H9 (cell line): ENCODE data around the gene RAD18. TPM values are rescaled to one million over a fixed set of nuclear protein-coding genes. Genes with fewer than 3 reads are reported as not detected.

Experiments
- DNase-seq: peaks from one replicate; pipeline ENCODE4 v3.0.0-alpha.2; 2017
- H2AFZ ChIP-seq: one replicate; pipeline ENCODE4 v1.6.1; 2013; ENCODE audit warnings: mild to moderate bottlenecking, low read length, control low read depth, moderate library complexity
- H2AK5ac ChIP-seq: 2 replicates; pipeline ENCODE4 v1.6.1; 2013; ENCODE audit warnings: low read length, control low read depth, mixed read lengths; ENCODE audit not compliant: insufficient read length
- H2BK120ac ChIP-seq: one replicate; pipeline ENCODE4 v1.6.1; 2013; ENCODE audit warnings: low read depth, mild to moderate bottlenecking, low read length, control low read depth, inconsistent platforms; ENCODE audit not compliant: poor library complexity, severe bottlenecking
- H2BK12ac ChIP-seq: 2 replicates; pipeline ENCODE4 v1.6.1; 2013; ENCODE audit warnings: low read length, control low read depth, mixed read lengths, low read depth; ENCODE audit not compliant: insufficient read length
- H2BK15ac ChIP-seq: 2 replicates; pipeline ENCODE4 v1.6.1; 2013; ENCODE audit warnings: low read depth, low read length, control low read depth
- H2BK20ac ChIP-seq: one replicate; pipeline ENCODE4 v1.6.1; 2013; ENCODE audit warnings: low read depth, mild to moderate bottlenecking, low read length, control low read depth, inconsistent platforms; ENCODE audit not compliant: poor library complexity, severe bottlenecking
- H2BK5ac ChIP-seq: 2 replicates; pipeline ENCODE4 v1.6.1; 2013; ENCODE audit warnings: low read length, control low read depth, mixed read lengths; ENCODE audit not compliant: insufficient read length
- H3K14ac ChIP-seq: 2 replicates; pipeline ENCODE4 v1.6.1; 2013; ENCODE audit warnings: low read length, control low read depth; ENCODE audit not compliant: insufficient read depth
- H3K18ac ChIP-seq: 2 replicates; pipeline ENCODE4 v1.6.1; 2013; ENCODE audit warnings: low read depth, mild to moderate bottlenecking, mixed read lengths, low read length, control low read depth; ENCODE audit not compliant: insufficient read length
- H3K23ac ChIP-seq: 2 replicates; pipeline ENCODE4 v1.6.1; 2013; ENCODE audit warnings: low read length, control low read depth, mixed read lengths, low read depth; ENCODE audit not compliant: insufficient read length
- H3K23me2 ChIP-seq: 2 replicates; pipeline ENCODE4 v1.6.1; 2013; ENCODE audit warnings: low read depth, mild to moderate bottlenecking, mixed read lengths, low read length, control low read depth; ENCODE audit not compliant: insufficient read length, poor library complexity, severe bottlenecking
- H3K27ac ChIP-seq: 2 replicates; pipeline ENCODE4 v1.5.1; 2013; ENCODE audit warnings: low read length, control low read depth, mixed read lengths, low read depth; ENCODE audit not compliant: insufficient read length
- H3K27me3 ChIP-seq: 2 replicates; pipeline ENCODE4 v1.6.1; 2013; ENCODE audit warnings: low read length, control low read depth, inconsistent platforms; ENCODE audit not compliant: insufficient read depth
- H3K4ac ChIP-seq: 2 replicates; pipeline ENCODE4 v1.6.1; 2013; ENCODE audit warnings: low read depth, mild to moderate bottlenecking, control low read depth, inconsistent platforms, low read length, moderate library complexity
- H3K4me1 ChIP-seq: 2 replicates; pipeline ENCODE4 v1.6.1; 2013; ENCODE audit warnings: low read length, control low read depth, inconsistent platforms; ENCODE audit not compliant: insufficient read depth
- H3K4me2 ChIP-seq: 2 replicates; pipeline ENCODE4 v1.6.1; 2013; ENCODE audit warnings: low read length, control low read depth, mixed read lengths; ENCODE audit not compliant: insufficient read length, insufficient read depth
- H3K56ac ChIP-seq: 2 replicates; pipeline ENCODE4 v1.6.1; 2013; ENCODE audit warnings: low read depth, mild to moderate bottlenecking, mixed read lengths, low read length, control low read depth; ENCODE audit not compliant: insufficient read length
- H3K79me1 ChIP-seq: 2 replicates; pipeline ENCODE4 v1.6.1; 2013; ENCODE audit warnings: low read depth, mild to moderate bottlenecking, moderate library complexity, low read length, control low read depth, inconsistent platforms; ENCODE audit not compliant: insufficient read depth, poor library complexity, severe bottlenecking
- H3K79me2 ChIP-seq: 2 replicates; pipeline ENCODE4 v1.6.1; 2013; ENCODE audit warnings: low read length, control low read depth, inconsistent platforms; ENCODE audit not compliant: insufficient read depth
- H3K9ac ChIP-seq: 2 replicates; pipeline ENCODE4 v1.6.1; 2013; ENCODE audit warnings: low read length, control low read depth, mixed read lengths; ENCODE audit not compliant: insufficient read length; ENCODE audit errors: extremely low read depth
- H3K9me3 ChIP-seq: one replicate; pipeline ENCODE4 v1.6.1; 2013; ENCODE audit warnings: low read depth, low read length, inconsistent platforms; ENCODE audit not compliant: control insufficient read depth
- H3T11ph ChIP-seq: one replicate; pipeline ENCODE4 v1.6.1; 2013; ENCODE audit warnings: mild to moderate bottlenecking, low read length, control low read depth, inconsistent platforms
- H4K20me1 ChIP-seq: one replicate; pipeline ENCODE4 v1.6.1; 2013; ENCODE audit not compliant: control insufficient read depth, insufficient read length, insufficient read depth
- H4K5ac ChIP-seq: 2 replicates; pipeline ENCODE4 v1.6.1; 2013; ENCODE audit warnings: low read depth, mild to moderate bottlenecking, mixed read lengths, low read length, control low read depth; ENCODE audit not compliant: insufficient read length
- H4K8ac ChIP-seq: replicated peaks from 2 replicates; pipeline ENCODE4 v1.6.1; 2013; ENCODE audit warnings: low read length, control low read depth, mixed read lengths, low read depth; ENCODE audit not compliant: insufficient read length
- H4K91ac ChIP-seq: 2 replicates; pipeline ENCODE4 v1.6.1; 2013; ENCODE audit warnings: low read depth, mild to moderate bottlenecking, moderate library complexity, mixed read lengths, low read length, control low read depth; ENCODE audit not compliant: insufficient read length
- H3K27ac Mint-ChIP-seq, 3 experiments: 2 replicates in 2 of 3; 3 replicates in 1 of 3; pipeline ENCODE4 v1.8.0; 2020 to 2021; ENCODE audit warnings: mixed read lengths in 3 of 3, mild to moderate bottlenecking in 1 of 3, moderate library complexity in 1 of 3
- H3K27me3 Mint-ChIP-seq: 2 replicates; pipeline ENCODE4 v1.8.0; 2021; ENCODE audit warnings: low read depth, mild to moderate bottlenecking, moderate library complexity, mixed read lengths
- H3K36me3 Mint-ChIP-seq, 3 experiments: 2 replicates in 2 of 3; 3 replicates in 1 of 3; pipeline ENCODE4 v1.8.0; 2020 to 2021; ENCODE audit warnings: low read depth in 3 of 3, mixed read lengths in 3 of 3; ENCODE audit not compliant: insufficient read depth in 1 of 3
- H3K4me1 Mint-ChIP-seq, 2 experiments: 2 replicates each; pipeline ENCODE4 v1.8.0; 2020; ENCODE audit warnings: mixed read lengths in 2 of 2
- H3K4me3 Mint-ChIP-seq, 2 experiments: 2 replicates in 1 of 2; 3 replicates in 1 of 2; pipeline ENCODE4 v1.8.0; 2020 to 2021; ENCODE audit warnings: mild to moderate bottlenecking in 2 of 2, mixed read lengths in 2 of 2, moderate library complexity in 1 of 2
- H3K9me3 Mint-ChIP-seq, 2 experiments: 2 replicates in 1 of 2; 3 replicates in 1 of 2; pipeline ENCODE4 v1.8.0; 2020; ENCODE audit warnings: mild to moderate bottlenecking in 2 of 2, mixed read lengths in 2 of 2, moderate library complexity in 1 of 2
- CTCF ChIP-seq: fragments of 200-600 bp; sonication (generic); conservative IDR thresholded peaks from 3 replicates; pipeline ENCODE4 v1.8.0; 2021; ENCODE audit warnings: antibody characterized with exemption, mild to moderate bottlenecking
- WGBS: extraction: QIAGEN DNeasy Blood & Tissue Kit; methylation state at CpG from one replicate; pipeline ENCODE4 v1.1.7; 2013; ENCODE audit warnings: missing lambda C conversion rate, low lambda C conversion rate, mixed read lengths; ENCODE audit not compliant: insufficient read length; ENCODE audit errors: extremely low coverage; 5-methylcytosine and 5-hydroxymethylcytosine counted together
- total RNA-seq: library from RNA; stranded (reverse); gene quantifications from 2 replicates; pipeline ENCODE4 v1.2.1, GENCODE V29; 2021

RAD18 gene
- total RNA-seq, 1 experiment from 2014 or later: 27.8 TPM

- Histone ChIP-seq H2AK5ac (no peak overlapping the region), H3K23ac (no peak overlapping the region), H3K9me3 (no peaks in the 10 kb centered on the region), H4K20me1 (no peaks in the 10 kb centered on the region), H3K27me3 (no peaks in the 10 kb centered on the region), H3K4me1 (no peaks in the 10 kb centered on the region), H2BK15ac (no peak overlapping the region), H3T11ph (no peak overlapping the region), H3K4ac (no peak overlapping the region), H3K9ac (no peak overlapping the region), H3K79me2 (no peaks in the 10 kb centered on the region), H2AFZ (no peak overlapping the region), H4K8ac (no peak overlapping the region), H3K79me1 (no peaks in the 10 kb centered on the region), H2BK12ac (no peak overlapping the region), H3K14ac (no peak overlapping the region), H3K23me2 (no peaks in the 10 kb centered on the region), H3K18ac (no peak overlapping the region), H3K4me2 (no peak overlapping the region), H2BK20ac (no peak overlapping the region), H2BK5ac (no peak overlapping the region), H4K5ac (no peak overlapping the region), H3K27ac (no peak overlapping the region), H3K56ac (no peak overlapping the region), H2BK120ac (no peak overlapping the region), H4K91ac (no peak overlapping the region)
- no peak for TF ChIP-seq CTCF
- no peaks in the 10 kb centered on the region for H3K4me1 Mint-ChIP-seq
- no CpG with 5 or more reads among the region's 9 CpGs for WGBS
- peaks cover 26% of the 10 kb centered on the region for H3K27me3 Mint-ChIP-seq
- H3K27ac Mint-ChIP-seq: no peak overlapping the region
- no peak overlapping the region for H3K4me3 Mint-ChIP-seq
- no peak for DNase-seq
- H3K36me3 Mint-ChIP-seq: 0 out of 7 replicates have a peak, but pooled peaks cover 0 to 1% (median 0%) of the 10 kb centered on the region in 3 experiments
- peaks cover 0 to 5% of the 10 kb centered on the region in 2 experiments; a peak in 2 of 5 replicates for H3K9me3 Mint-ChIP-seq
These were observed 18.0 kb upstream of the RAD18 start for GRCh38 chr3:8981296-8981695.
